ENCODE results near the gene RPRD1B. TPM values are rescaled to one million over a fixed set of nuclear protein-coding genes. Genes with fewer than 3 reads are reported as not detected.
"Not testable (repeated sequence)": the region's sequence is repeated elsewhere in the genome, so short reads cannot be mapped to it uniquely, and the experiment has no call there.

The RPRD1B gene
- total and polyA plus RNA-seq, 2 experiments from 2014 or later = 7.3 to 24.3 TPM

DNA sequence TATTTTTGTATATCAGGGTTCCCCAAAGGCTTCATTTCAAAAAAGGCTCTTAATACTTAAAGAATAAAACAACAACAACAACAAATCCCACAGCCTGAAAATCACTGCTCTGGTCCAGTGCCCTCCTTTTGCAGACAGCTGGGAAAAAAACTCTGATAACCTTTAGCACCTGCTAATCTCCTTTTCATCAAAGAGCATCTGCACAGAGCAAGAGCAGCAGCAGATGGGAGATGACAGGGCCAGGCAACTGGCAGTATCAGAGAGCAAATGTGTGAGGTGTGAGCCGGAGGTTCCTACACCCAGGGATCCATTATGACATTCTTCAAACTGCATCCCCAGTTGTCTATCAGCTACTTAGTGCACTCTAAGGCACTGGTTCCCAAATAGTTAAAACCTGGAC lies 26.0 kb upstream of the RPRD1B start (continued):
- TF ChIP-seq, protein P1, sequence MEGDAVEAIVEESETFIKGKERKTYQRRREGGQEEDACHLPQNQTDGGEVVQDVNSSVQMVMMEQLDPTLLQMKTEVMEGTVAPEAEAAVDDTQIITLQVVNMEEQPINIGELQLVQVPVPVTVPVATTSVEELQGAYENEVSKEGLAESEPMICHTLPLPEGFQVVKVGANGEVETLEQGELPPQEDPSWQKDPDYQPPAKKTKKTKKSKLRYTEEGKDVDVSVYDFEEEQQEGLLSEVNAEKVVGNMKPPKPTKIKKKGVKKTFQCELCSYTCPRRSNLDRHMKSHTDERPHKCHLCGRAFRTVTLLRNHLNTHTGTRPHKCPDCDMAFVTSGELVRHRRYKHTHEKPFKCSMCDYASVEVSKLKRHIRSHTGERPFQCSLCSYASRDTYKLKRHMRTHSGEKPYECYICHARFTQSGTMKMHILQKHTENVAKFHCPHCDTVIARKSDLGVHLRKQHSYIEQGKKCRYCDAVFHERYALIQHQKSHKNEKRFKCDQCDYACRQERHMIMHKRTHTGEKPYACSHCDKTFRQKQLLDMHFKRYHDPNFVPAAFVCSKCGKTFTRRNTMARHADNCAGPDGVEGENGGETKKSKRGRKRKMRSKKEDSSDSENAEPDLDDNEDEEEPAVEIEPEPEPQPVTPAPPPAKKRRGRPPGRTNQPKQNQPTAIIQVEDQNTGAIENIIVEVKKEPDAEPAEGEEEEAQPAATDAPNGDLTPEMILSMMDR (conservative IDR thresholded peaks at IDR 0.05; ENCODE audit: low read depth in 2 of 2) = no peak
- TF ChIP-seq JUNB (IDR thresholded peaks at IDR 0.05; ENCODE audit: unreplicated experiment) = no peak

GRCh38 chr20:38008233-38008944 lies 25.2 kb upstream of the RPRD1B start:
- Mint-ChIP-seq H3K9me3 (no peaks in the 10 kb centered on the region), H3K4me1 (no peaks in the 10 kb centered on the region), H3K27me3 (ENCODE audit: insufficient read depth, low read depth, poor library complexity) (no peaks in the 10 kb centered on the region), H3K27ac (no peak overlapping the region), H3K36me3 (ENCODE audit: low read depth) (peaks cover 29% of the 10 kb centered on the region), H3K4me3 (no peak overlapping the region)
- no peaks in the 10 kb centered on the region for H3F3A ChIP-seq (replicated peaks; ENCODE audit: low read depth)
- DNase-seq (ENCODE audit: low spot score) (no peak), ATAC-seq (no peak)
- no peak overlapping the region for H3K4me2 ChIP-seq
- no peak overlapping the region for H2AFZ ChIP-seq
- peaks cover 25% of the 10 kb centered on the region for H3K36me3 ChIP-seq (ENCODE audit: insufficient read depth)
- peaks cover 29% of the 10 kb centered on the region for H4K20me1 ChIP-seq (replicated peaks; ENCODE audit: insufficient read depth)
- no peak for TF ChIP-seq CREB1 (CRISPR knock-in tag; IDR thresholded peaks at IDR 0.05; ENCODE audit: low read depth)
- no peak for TF ChIP-seq ZNF331 (CRISPR knock-in tag; IDR thresholded peaks at IDR 0.05; ENCODE audit: low read depth)
- TF ChIP-seq, protein P2, sequence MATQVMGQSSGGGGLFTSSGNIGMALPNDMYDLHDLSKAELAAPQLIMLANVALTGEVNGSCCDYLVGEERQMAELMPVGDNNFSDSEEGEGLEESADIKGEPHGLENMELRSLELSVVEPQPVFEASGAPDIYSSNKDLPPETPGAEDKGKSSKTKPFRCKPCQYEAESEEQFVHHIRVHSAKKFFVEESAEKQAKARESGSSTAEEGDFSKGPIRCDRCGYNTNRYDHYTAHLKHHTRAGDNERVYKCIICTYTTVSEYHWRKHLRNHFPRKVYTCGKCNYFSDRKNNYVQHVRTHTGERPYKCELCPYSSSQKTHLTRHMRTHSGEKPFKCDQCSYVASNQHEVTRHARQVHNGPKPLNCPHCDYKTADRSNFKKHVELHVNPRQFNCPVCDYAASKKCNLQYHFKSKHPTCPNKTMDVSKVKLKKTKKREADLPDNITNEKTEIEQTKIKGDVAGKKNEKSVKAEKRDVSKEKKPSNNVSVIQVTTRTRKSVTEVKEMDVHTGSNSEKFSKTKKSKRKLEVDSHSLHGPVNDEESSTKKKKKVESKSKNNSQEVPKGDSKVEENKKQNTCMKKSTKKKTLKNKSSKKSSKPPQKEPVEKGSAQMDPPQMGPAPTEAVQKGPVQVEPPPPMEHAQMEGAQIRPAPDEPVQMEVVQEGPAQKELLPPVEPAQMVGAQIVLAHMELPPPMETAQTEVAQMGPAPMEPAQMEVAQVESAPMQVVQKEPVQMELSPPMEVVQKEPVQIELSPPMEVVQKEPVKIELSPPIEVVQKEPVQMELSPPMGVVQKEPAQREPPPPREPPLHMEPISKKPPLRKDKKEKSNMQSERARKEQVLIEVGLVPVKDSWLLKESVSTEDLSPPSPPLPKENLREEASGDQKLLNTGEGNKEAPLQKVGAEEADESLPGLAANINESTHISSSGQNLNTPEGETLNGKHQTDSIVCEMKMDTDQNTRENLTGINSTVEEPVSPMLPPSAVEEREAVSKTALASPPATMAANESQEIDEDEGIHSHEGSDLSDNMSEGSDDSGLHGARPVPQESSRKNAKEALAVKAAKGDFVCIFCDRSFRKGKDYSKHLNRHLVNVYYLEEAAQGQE (IDR thresholded peaks at IDR 0.05; ENCODE audit: unreplicated experiment) = no peak
- no peak for TF ChIP-seq ETS1 (IDR thresholded peaks at IDR 0.05)
- TF ChIP-seq NANOG (IDR thresholded peaks at IDR 0.05; ENCODE audit: borderline replicate concordance) = no peak
- no peak for TF ChIP-seq EZH2phosphoT487 (IDR thresholded peaks at IDR 0.05; ENCODE audit: unreplicated experiment)
- no peak for TF ChIP-seq ZNF114 (CRISPR knock-in tag; IDR thresholded peaks at IDR 0.05)
- TF ChIP-seq JUNB (IDR thresholded peaks at IDR 0.05; ENCODE audit: unreplicated experiment) = no peak
- H3K27me3 ChIP-seq (ENCODE audit: insufficient read depth) = no peaks in the 10 kb centered on the region
- H3K4me3 ChIP-seq = no peak overlapping the region
- no peak overlapping the region for H3K27ac ChIP-seq (ENCODE audit: low read depth)
- no peaks in the 10 kb centered on the region for H3K9me2 ChIP-seq (ENCODE audit: insufficient read depth)
- peaks cover 57% of the 10 kb centered on the region for H3K79me2 ChIP-seq (replicated peaks; ENCODE audit: insufficient read depth)
- no peaks in the 10 kb centered on the region for H3K4me1 ChIP-seq (ENCODE audit: insufficient read depth)

GRCh38 chr20:38009416-38009815 lies 24.1 kb upstream of the RPRD1B start:
- H3K9me2 ChIP-seq (ENCODE audit: insufficient read depth); H3K27me3 ChIP-seq (ENCODE audit: insufficient read depth); DNase-seq (ENCODE audit: low spot score); H2AFZ ChIP-seq; H3K4me2 ChIP-seq; H3K27ac Mint-ChIP-seq; H3K27me3 Mint-ChIP-seq (ENCODE audit: insufficient read depth, low read depth, poor library complexity); H3K4me3 Mint-ChIP-seq; H3K4me1 Mint-ChIP-seq; H3K4me1 ChIP-seq (ENCODE audit: insufficient read depth); H3F3A ChIP-seq (replicated peaks; ENCODE audit: low read depth); ATAC-seq; H3K27ac ChIP-seq (ENCODE audit: low read depth); H3K4me3 ChIP-seq; H3K9me3 Mint-ChIP-seq: not testable (repeated sequence)
- H4K20me1 ChIP-seq (replicated peaks; ENCODE audit: insufficient read depth) = peaks cover 29% of the 10 kb centered on the region
- peaks cover 31% of the 10 kb centered on the region for H3K36me3 ChIP-seq (ENCODE audit: insufficient read depth)
- peaks cover 34% of the 10 kb centered on the region for H3K36me3 Mint-ChIP-seq (ENCODE audit: low read depth)
- peaks cover 60% of the 10 kb centered on the region for H3K79me2 ChIP-seq (replicated peaks; ENCODE audit: insufficient read depth)
